ENCODE data around the gene CLASP1. TPM values are rescaled to one million over a fixed set of nuclear protein-coding genes. Genes with fewer than 3 reads are reported as not detected.

The CLASP1 gene
- total and polyA plus RNA-seq, 2 experiments from 2014 or later = 20.1 to 37.4 TPM

DNA sequence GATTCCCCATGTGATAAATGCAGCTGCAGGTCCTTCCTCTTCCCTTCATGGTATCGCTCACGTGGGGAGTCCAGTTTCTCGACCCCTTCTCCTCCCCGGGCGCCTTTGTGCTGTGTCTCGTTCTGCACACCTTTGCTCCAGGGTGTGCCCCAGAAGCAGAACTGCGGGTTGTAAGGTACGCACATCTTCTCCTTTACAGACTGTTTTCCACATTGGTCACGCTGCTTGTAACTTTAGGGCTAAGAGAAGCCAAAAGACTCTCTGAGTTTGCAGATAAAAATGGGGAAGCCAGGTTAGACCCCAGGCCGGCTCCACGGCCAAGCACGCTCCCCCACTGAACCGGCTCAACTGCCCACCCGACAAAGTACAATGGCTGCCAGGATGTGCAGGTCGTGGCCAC is 318.3 kb downstream of the CLASP1 start:
- H3K27ac ChIP-seq = no peak overlapping the region
- H4K20me1 ChIP-seq (ENCODE audit: insufficient read depth) = no peaks in the 10 kb centered on the region
- no peak overlapping the region for H3K4me2 ChIP-seq (ENCODE audit: unreplicated experiment)
- no peaks in the 10 kb centered on the region for H3K9me2 ChIP-seq (ENCODE audit: insufficient read depth)
- no peaks in the 10 kb centered on the region for H3F3A ChIP-seq (ENCODE audit: insufficient read depth)
- in situ Hi-C loops (cut with MboI) = no loop called here
- H2AFZ ChIP-seq = no peak overlapping the region
- no peaks in the 10 kb centered on the region for H3K79me2 ChIP-seq (ENCODE audit: insufficient read depth)
- no peaks in the 10 kb centered on the region for H3K4me1 ChIP-seq (ENCODE audit: insufficient read depth)
- H3K27me3 ChIP-seq (replicated peaks; ENCODE audit: insufficient read depth) = peaks cover 7% of the 10 kb centered on the region; the same call in 1 of the 2 replicates
- H3K4me3 ChIP-seq = no peak overlapping the region
- no peaks in the 10 kb centered on the region for H3K9me3 ChIP-seq (ENCODE audit: low read depth)
- TF ChIP-seq EZH2phosphoT487 (IDR thresholded peaks at IDR 0.05; ENCODE audit: insufficient read depth, low read depth) = no peak
- TF ChIP-seq EZH2 (IDR thresholded peaks at IDR 0.05; ENCODE audit: insufficient read depth, poor library complexity, severe bottlenecking) = no peak
- no peak for DNase-seq
- no peaks in the 10 kb centered on the region for H3K36me3 ChIP-seq (ENCODE audit: low read depth)
- WGBS, 2 experiments (ENCODE audit: low coverage in 1 of 2, low lambda C conversion rate in 2 of 2, missing lambda C conversion rate in 2 of 2) = 83 to 84% methylated on average over 15 of the region's 15 CpGs
- no peak overlapping the region for H3K9ac ChIP-seq

DNA sequence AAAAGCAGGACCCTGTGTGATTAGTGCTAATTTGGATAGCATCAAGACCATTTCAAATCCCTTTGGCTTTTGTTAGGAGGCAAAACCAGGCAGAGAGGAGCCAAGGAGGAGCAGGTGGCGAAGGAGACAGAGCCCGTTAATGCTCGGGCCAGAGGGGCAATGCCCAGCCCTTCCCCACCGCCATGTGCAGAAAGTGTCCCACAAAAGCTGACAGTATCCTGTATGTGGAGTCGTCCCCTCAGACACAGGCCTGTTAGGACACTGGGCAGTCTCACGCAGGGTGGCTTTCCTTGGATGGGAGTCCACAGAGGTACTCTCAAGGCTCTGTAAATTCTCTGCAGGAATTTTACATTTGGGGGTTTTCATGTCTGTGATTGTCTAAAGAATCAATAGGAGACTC is 319.5 kb downstream of the CLASP1 start:
- H3K9ac ChIP-seq = no peak overlapping the region
- no peaks in the 10 kb centered on the region for H3K79me2 ChIP-seq (ENCODE audit: insufficient read depth)
- WGBS, 2 experiments (ENCODE audit: low coverage in 1 of 2, low lambda C conversion rate in 2 of 2, missing lambda C conversion rate in 2 of 2) = 62 to 63% methylated on average over 6 of the region's 6 CpGs
- DNase-seq = no peak
- no peaks in the 10 kb centered on the region for H3K9me3 ChIP-seq (ENCODE audit: low read depth)
- H3K27me3 ChIP-seq (replicated peaks; ENCODE audit: insufficient read depth) = peaks cover 7% of the 10 kb centered on the region; the same call in 1 of the 2 replicates
- H2AFZ ChIP-seq = no peak overlapping the region
- H3F3A ChIP-seq (ENCODE audit: insufficient read depth) = no peaks in the 10 kb centered on the region
- H4K20me1 ChIP-seq (ENCODE audit: insufficient read depth) = no peaks in the 10 kb centered on the region
- H3K4me1 ChIP-seq (ENCODE audit: insufficient read depth) = no peaks in the 10 kb centered on the region
- H3K27ac ChIP-seq = no peak overlapping the region
- in situ Hi-C loops (cut with MboI) = no loop called here
- H3K4me2 ChIP-seq (ENCODE audit: unreplicated experiment) = no peak overlapping the region
- no peak for TF ChIP-seq EZH2 (IDR thresholded peaks at IDR 0.05; ENCODE audit: insufficient read depth, poor library complexity, severe bottlenecking)
- no peak for TF ChIP-seq EZH2phosphoT487 (IDR thresholded peaks at IDR 0.05; ENCODE audit: insufficient read depth, low read depth)
- no peaks in the 10 kb centered on the region for H3K36me3 ChIP-seq (ENCODE audit: low read depth)
- H3K4me3 ChIP-seq = no peak overlapping the region
- no peaks in the 10 kb centered on the region for H3K9me2 ChIP-seq (ENCODE audit: insufficient read depth)

DNA sequence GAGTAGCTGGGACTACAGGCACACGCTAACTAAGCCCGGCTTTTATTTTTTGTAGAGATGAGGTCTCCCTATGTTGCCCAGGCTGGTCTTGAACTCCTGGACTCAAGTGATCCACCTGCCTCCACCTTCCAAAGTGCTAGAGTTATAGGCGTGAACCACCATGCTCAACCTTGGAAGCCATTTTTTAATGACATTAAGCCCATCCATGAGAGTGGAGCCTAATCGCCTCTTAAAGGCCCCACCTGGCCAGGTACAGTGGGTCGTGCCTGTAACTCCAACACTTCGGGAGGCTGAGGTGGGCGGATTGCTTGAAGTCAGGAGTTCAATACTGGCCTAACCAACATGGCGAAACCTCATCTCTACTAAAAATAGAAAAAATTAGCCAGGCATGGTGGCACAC is 322.6 kb downstream of the CLASP1 start:
- H3K9me2 ChIP-seq (ENCODE audit: insufficient read depth) = no peaks in the 10 kb centered on the region
- in situ Hi-C loops (cut with MboI) = no loop called here
- peaks cover 7% of the 10 kb centered on the region; the same call in 1 of the 2 replicates for H3K27me3 ChIP-seq (replicated peaks; ENCODE audit: insufficient read depth)
- H3K79me2 ChIP-seq (ENCODE audit: insufficient read depth) = no peaks in the 10 kb centered on the region
- H3K4me3 ChIP-seq = no peak overlapping the region
- no peak for TF ChIP-seq EZH2phosphoT487 (IDR thresholded peaks at IDR 0.05; ENCODE audit: insufficient read depth, low read depth)
- TF ChIP-seq EZH2 (IDR thresholded peaks at IDR 0.05; ENCODE audit: insufficient read depth, poor library complexity, severe bottlenecking) = no peak
- H3K36me3 ChIP-seq (ENCODE audit: low read depth) = no peaks in the 10 kb centered on the region
- H3K9me3 ChIP-seq (ENCODE audit: low read depth) = no peaks in the 10 kb centered on the region
- H3K27ac ChIP-seq = no peak overlapping the region
- no peak for DNase-seq
- H3K4me2 ChIP-seq (ENCODE audit: unreplicated experiment) = no peak overlapping the region
- WGBS, 2 experiments (ENCODE audit: low coverage in 1 of 2, low lambda C conversion rate in 2 of 2, missing lambda C conversion rate in 2 of 2) = 69 to 71% methylated on average over 8 of the region's 8 CpGs
- no peak overlapping the region for H3K9ac ChIP-seq
- no peaks in the 10 kb centered on the region for H4K20me1 ChIP-seq (ENCODE audit: insufficient read depth)
- no peak overlapping the region for H2AFZ ChIP-seq
- H3F3A ChIP-seq (ENCODE audit: insufficient read depth) = no peaks in the 10 kb centered on the region
- H3K4me1 ChIP-seq (ENCODE audit: insufficient read depth) = no peaks in the 10 kb centered on the region

DNA sequence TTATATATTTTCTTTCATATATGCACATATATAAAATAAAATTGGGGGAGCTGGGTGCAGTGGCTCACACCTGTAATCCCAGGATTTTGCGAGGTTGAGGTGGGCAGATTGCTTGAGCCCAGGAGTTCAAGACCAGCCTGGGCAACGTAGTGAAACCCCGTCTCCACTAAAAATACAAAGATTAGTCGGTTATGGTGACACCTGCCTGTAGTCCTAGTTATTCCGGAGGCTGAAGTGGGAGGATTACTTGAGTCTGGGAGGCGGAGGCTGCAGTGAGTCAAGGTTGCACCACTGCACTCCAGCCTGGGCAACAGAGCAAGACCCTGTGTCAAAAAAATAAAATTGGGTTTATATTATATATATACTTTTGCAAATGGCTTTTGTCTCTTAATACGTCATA is 324.7 kb downstream of the CLASP1 start:
- no peaks in the 10 kb centered on the region for H3F3A ChIP-seq (ENCODE audit: insufficient read depth)
- no peak for DNase-seq
- in situ Hi-C loops (cut with MboI) = no loop called here
- no peaks in the 10 kb centered on the region for H4K20me1 ChIP-seq (ENCODE audit: insufficient read depth)
- WGBS, 2 experiments (ENCODE audit: low coverage in 1 of 2, low lambda C conversion rate in 2 of 2, missing lambda C conversion rate in 2 of 2) = 81 to 87% methylated on average over 7 of the region's 7 CpGs
- no peak overlapping the region for H2AFZ ChIP-seq
- TF ChIP-seq EZH2phosphoT487 (IDR thresholded peaks at IDR 0.05; ENCODE audit: insufficient read depth, low read depth) = no peak
- TF ChIP-seq EZH2 (IDR thresholded peaks at IDR 0.05; ENCODE audit: insufficient read depth, poor library complexity, severe bottlenecking) = no peak
- no peaks in the 10 kb centered on the region for H3K79me2 ChIP-seq (ENCODE audit: insufficient read depth)
- H3K4me2 ChIP-seq (ENCODE audit: unreplicated experiment) = no peak overlapping the region
- no peaks in the 10 kb centered on the region for H3K36me3 ChIP-seq (ENCODE audit: low read depth)
- no peaks in the 10 kb centered on the region for H3K9me2 ChIP-seq (ENCODE audit: insufficient read depth)
- no peak overlapping the region for H3K9ac ChIP-seq
- H3K4me1 ChIP-seq (ENCODE audit: insufficient read depth) = no peaks in the 10 kb centered on the region
- no peak overlapping the region for H3K27ac ChIP-seq
- no peaks in the 10 kb centered on the region for H3K9me3 ChIP-seq (ENCODE audit: low read depth)
- H3K27me3 ChIP-seq (replicated peaks; ENCODE audit: insufficient read depth) = no peaks in the 10 kb centered on the region; the same call in 1 of the 2 replicates
- no peak overlapping the region for H3K4me3 ChIP-seq

DNA sequence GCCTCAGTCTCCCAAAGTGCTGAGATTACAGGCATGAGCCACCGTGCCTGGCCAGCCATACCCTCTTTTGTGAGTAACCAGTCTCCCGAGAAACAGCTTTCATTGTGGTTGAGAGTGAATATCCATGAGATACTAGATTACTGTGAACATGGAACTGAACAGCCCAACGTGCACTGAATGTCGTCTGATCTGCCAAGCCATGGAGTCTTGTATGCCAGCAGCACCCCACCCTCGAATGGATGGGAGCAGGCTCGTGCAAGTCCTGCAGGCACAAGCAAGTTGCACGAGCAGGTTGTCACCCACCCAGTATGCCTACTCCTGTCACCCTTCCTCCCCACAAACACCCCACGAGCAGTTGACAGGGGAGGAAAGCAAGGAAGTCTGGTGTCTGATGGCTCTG is 327.8 kb downstream of the CLASP1 start:
- Histone ChIP-seq H3K27me3 (replicated peaks; ENCODE audit: insufficient read depth) (no peaks in the 10 kb centered on the region; the same call in 1 of the 2 replicates), H3K9me2 (ENCODE audit: insufficient read depth) (no peaks in the 10 kb centered on the region), H3K9me3 (ENCODE audit: low read depth) (no peaks in the 10 kb centered on the region), H3K36me3 (ENCODE audit: low read depth) (no peaks in the 10 kb centered on the region), H3K4me1 (ENCODE audit: insufficient read depth) (no peaks in the 10 kb centered on the region), H3K79me2 (ENCODE audit: insufficient read depth) (no peaks in the 10 kb centered on the region), H3K4me2 (ENCODE audit: unreplicated experiment) (no peak overlapping the region), H3K4me3 (no peak overlapping the region), H3F3A (ENCODE audit: insufficient read depth) (no peaks in the 10 kb centered on the region), H3K27ac (no peak overlapping the region), H4K20me1 (ENCODE audit: insufficient read depth) (no peaks in the 10 kb centered on the region), H3K9ac (no peak overlapping the region), H2AFZ (no peak overlapping the region)
- in situ Hi-C loops (cut with MboI) = no loop called here
- TF ChIP-seq EZH2phosphoT487 (IDR thresholded peaks at IDR 0.05; ENCODE audit: insufficient read depth, low read depth) (no peak), EZH2 (IDR thresholded peaks at IDR 0.05; ENCODE audit: insufficient read depth, poor library complexity, severe bottlenecking) (no peak)
- no peak for DNase-seq
- WGBS, 2 experiments (ENCODE audit: low coverage in 1 of 2, low lambda C conversion rate in 2 of 2, missing lambda C conversion rate in 2 of 2) = 30 to 31% methylated on average over 8 of the region's 8 CpGs

Measured in GM23248 (cell line).